Spleen (tissue), 7 donors: ENCODE data around the gene MAP4K1.
"Not testable (repeated sequence)": the region's sequence is repeated elsewhere in the genome, so short reads cannot be mapped to it uniquely, and the experiment has no call there.

Experiments used
- POLR2A ChIP-seq, 3 donors: fragments of 450-650 bp; IDR thresholded peaks; one replicate each; pipeline ENCODE4 v1.5.1; 2017; ENCODE audit warnings: antibody characterized with exemption in 3 of 3, mild to moderate bottlenecking in 1 of 3
- POLR2AphosphoS5 ChIP-seq, 3 donors: sonication (generic); formaldehyde crosslinking; IDR thresholded peaks; one replicate each; pipeline ENCODE4 v1.5.1; 2017; ENCODE audit warnings: antibody characterized with exemption in 3 of 3
- TF ChIP-seq, protein P1 (sequence below), 11 experiments: fragments of 200-600 bp in 7 of 11; fragments of 450-650 bp in 4 of 11; sonication (generic) in 4 of 11; IDR thresholded peaks in 8 of 11; conservative IDR thresholded peaks in 3 of 11; 1 replicate in 7 of 11; 2 replicates in 4 of 11; pipeline versions ENCODE4 v1.4.0 to v1.8.0; 2016 to 2021; ENCODE audit warnings: antibody characterized with exemption in 11 of 11, inconsistent platforms in 4 of 11, mild to moderate bottlenecking in 1 of 11
- donor health status: DM: no; HTN: no; CAD: no; lungs with moderate emphysema.
- donor health status: DM: no; HTN: no; CAD: no.
- donor health status: DM: no; HTN: no; CAD: no.

DNA sequence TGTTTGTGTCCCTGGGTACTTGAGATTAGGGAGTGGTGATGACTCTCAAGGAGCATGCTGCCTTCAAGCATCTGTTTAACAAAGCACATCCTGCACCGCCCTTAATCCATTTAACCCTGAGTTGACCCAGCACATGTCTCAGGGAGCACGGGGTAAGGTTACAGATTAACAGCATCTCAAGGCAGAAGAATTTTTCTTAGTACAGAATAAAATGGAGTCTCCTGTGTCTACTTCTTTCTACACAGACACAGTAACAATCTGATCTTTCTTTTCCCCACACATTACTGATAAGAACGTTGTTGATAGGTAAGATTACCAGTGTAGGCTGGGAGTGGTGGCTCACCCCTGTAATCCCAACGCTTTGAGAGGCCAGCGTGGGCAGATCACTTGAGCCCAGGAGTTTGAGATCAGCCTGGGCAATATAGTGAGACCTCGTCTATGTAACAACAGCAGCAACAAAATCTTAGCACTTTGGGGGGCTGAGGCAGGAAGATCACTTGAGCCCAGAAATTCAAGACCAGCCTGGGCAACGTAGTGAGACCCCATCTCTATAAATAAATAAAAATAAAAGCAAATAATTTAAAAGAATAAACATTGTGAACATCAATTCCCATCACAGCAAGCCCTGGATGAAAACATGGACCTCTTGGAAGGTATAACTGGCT, 14.2 kb upstream of the MAP4K1 start:
- TF ChIP-seq POLR2A, POLR2AphosphoS5 (IDR thresholded peaks at IDR 0.05): not testable (repeated sequence)
- TF ChIP-seq, protein P1, sequence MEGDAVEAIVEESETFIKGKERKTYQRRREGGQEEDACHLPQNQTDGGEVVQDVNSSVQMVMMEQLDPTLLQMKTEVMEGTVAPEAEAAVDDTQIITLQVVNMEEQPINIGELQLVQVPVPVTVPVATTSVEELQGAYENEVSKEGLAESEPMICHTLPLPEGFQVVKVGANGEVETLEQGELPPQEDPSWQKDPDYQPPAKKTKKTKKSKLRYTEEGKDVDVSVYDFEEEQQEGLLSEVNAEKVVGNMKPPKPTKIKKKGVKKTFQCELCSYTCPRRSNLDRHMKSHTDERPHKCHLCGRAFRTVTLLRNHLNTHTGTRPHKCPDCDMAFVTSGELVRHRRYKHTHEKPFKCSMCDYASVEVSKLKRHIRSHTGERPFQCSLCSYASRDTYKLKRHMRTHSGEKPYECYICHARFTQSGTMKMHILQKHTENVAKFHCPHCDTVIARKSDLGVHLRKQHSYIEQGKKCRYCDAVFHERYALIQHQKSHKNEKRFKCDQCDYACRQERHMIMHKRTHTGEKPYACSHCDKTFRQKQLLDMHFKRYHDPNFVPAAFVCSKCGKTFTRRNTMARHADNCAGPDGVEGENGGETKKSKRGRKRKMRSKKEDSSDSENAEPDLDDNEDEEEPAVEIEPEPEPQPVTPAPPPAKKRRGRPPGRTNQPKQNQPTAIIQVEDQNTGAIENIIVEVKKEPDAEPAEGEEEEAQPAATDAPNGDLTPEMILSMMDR (IDR thresholded peaks at IDR 0.05 in 8 of 11, conservative IDR thresholded peaks at IDR 0.05 in 3 of 11), result not testable (repeated sequence)
